B cell (primary cell): ENCODE measurements around the gene MT1X. TPM values are rescaled to one million over a fixed set of nuclear protein-coding genes. Genes with fewer than 3 reads are reported as not detected.

ENCODE experiments used
- ATAC-seq: fragments of 200-7000 bp; cut with Tn5 transposase; one replicate; pipeline ENCODE4 v1.10.0; 2021; ENCODE audit warnings: low read depth, mild to moderate bottlenecking, moderate number of reproducible peaks, moderate library complexity
- CTCF ChIA-PET: fragments of 350-600 bp; sonication (Branson Sonifier 250); formaldehyde crosslinking; loops from one replicate; lab custom pipeline; 2021; ENCODE audit warnings: antibody characterized with exemption, inconsistent platforms; lab: Charles Lee
- POLR2A ChIA-PET: fragments of 350-600 bp; sonication (Branson Sonifier 250); formaldehyde crosslinking; loops from one replicate; lab custom pipeline; 2021; ENCODE audit warnings: antibody characterized with exemption; lab: Charles Lee
- DNase-seq: peaks from one replicate; pipeline ENCODE4 v3.0.0; 2013
- H2AFZ ChIP-seq: 2 replicates; pipeline ENCODE4 v1.6.1; 2012; ENCODE audit warnings: mild to moderate bottlenecking, low read depth, low read length; ENCODE audit not compliant: insufficient read depth, poor library complexity, severe bottlenecking
- H3K27ac ChIP-seq, 2 donors: 1 replicate in 1 of 2; 2 replicates in 1 of 2; pipeline ENCODE4 v1.5.1; 2012 to 2013; ENCODE audit warnings: low read length in 2 of 2, mild to moderate bottlenecking in 2 of 2, moderate library complexity in 1 of 2
- H3K27me3 ChIP-seq, 4 experiments: fragments of 200-600 bp in 1 of 4; sonication (generic) in 1 of 4; replicated peaks in 1 of 4; 1 replicate in 2 of 4; 2 replicates in 2 of 4; pipeline versions ENCODE4 v1.6.1 to v1.7.0; 2013 to 2016; ENCODE audit warnings: low read length in 3 of 4, mild to moderate bottlenecking in 2 of 4, mixed read lengths in 1 of 4, moderate library complexity in 1 of 4; ENCODE audit not compliant: insufficient read depth in 4 of 4, control insufficient read depth in 3 of 4; ENCODE audit errors: control extremely low read depth in 1 of 4
- H3K36me3 ChIP-seq, 2 experiments: replicated peaks in 1 of 2; 1 replicate in 1 of 2; 2 replicates in 1 of 2; pipeline versions ENCODE4 v1.6.1 to v1.7.1; 2013; ENCODE audit warnings: low read length in 1 of 2; ENCODE audit not compliant: insufficient read depth in 2 of 2, control insufficient read depth in 1 of 2; ENCODE audit errors: control extremely low read depth in 1 of 2, extremely low read depth in 1 of 2
- H3K4me1 ChIP-seq, 2 donors: fragments of 200-600 bp in 1 of 2; sonication (generic) in 1 of 2; 1 replicate in 1 of 2; 2 replicates in 1 of 2; pipeline versions ENCODE4 v1.5.1 to v1.6.1; 2013 to 2017; ENCODE audit warnings: low read length in 2 of 2; ENCODE audit not compliant: control insufficient read depth in 2 of 2, insufficient read depth in 2 of 2
- H3K4me2 ChIP-seq: replicated peaks from 2 replicates; pipeline ENCODE3; 2012; ENCODE audit warnings: mild to moderate bottlenecking, low read depth, low read length; ENCODE audit not compliant: poor library complexity, severe bottlenecking
- H3K4me3 ChIP-seq, 5 experiments: fragments of 200-600 bp in 1 of 5; sonication (generic) in 1 of 5; 1 replicate in 3 of 5; 2 replicates in 2 of 5; pipeline versions ENCODE4 v1.5.1 to v1.7.0; 2011 to 2016; ENCODE audit warnings: low read length in 4 of 5, mild to moderate bottlenecking in 4 of 5, low read depth in 2 of 5, control low read depth in 1 of 5, moderate library complexity in 1 of 5; ENCODE audit not compliant: insufficient read depth in 1 of 5; ENCODE audit errors: control extremely low read depth in 1 of 5, extremely low read depth in 1 of 5
- H3K79me2 ChIP-seq: fragments of 200-600 bp; sonication (generic); one replicate; pipeline ENCODE4 v1.6.0; 2016; ENCODE audit warnings: low read length; ENCODE audit not compliant: control insufficient read depth, insufficient read depth
- H3K9ac ChIP-seq: fragments of 200-600 bp; sonication (generic); 2 replicates; pipeline ENCODE4 v1.6.1; 2017; ENCODE audit warnings: mild to moderate bottlenecking, low read length, moderate library complexity
- H3K9me3 ChIP-seq, 3 donors: one replicate each; pipeline versions ENCODE4 v1.6.1 to v1.7.1; 2013; ENCODE audit warnings: low read length in 2 of 3; ENCODE audit not compliant: control insufficient read depth in 2 of 3, insufficient read depth in 1 of 3; ENCODE audit errors: control extremely low read depth in 1 of 3
- H4K20me1 ChIP-seq: 2 replicates; pipeline ENCODE4 v1.6.0; 2012; ENCODE audit warnings: mild to moderate bottlenecking, low read length; ENCODE audit not compliant: insufficient read depth, control insufficient read depth, poor library complexity, severe bottlenecking
- H3K27ac Mint-ChIP-seq: one replicate; pipeline ENCODE4 v1.8.0; 2021; ENCODE audit warnings: mixed read lengths
- H3K27me3 Mint-ChIP-seq: one replicate; pipeline ENCODE4 v1.8.0; 2021; ENCODE audit warnings: mixed read lengths
- H3K4me1 Mint-ChIP-seq: one replicate; pipeline ENCODE4 v1.8.0; 2021; ENCODE audit warnings: mixed read lengths
- H3K4me3 Mint-ChIP-seq: one replicate; pipeline ENCODE4 v1.8.0; 2021; ENCODE audit warnings: mixed read lengths
- H3K9me3 Mint-ChIP-seq: one replicate; pipeline ENCODE4 v1.8.0; 2022; ENCODE audit warnings: mixed read lengths; ENCODE audit not compliant: insufficient read depth
- EZH2 ChIP-seq: IDR thresholded peaks from 2 replicates; pipeline ENCODE4 v1.6.1; 2012; ENCODE audit warnings: borderline replicate concordance, low read depth, mild to moderate bottlenecking, moderate library complexity, low read length; ENCODE audit not compliant: insufficient read depth, poor library complexity, severe bottlenecking
- WGBS: methylation state at CpG from one replicate; pipeline ENCODE4 v1.1.5; 2013; ENCODE audit warnings: missing lambda C conversion rate; ENCODE audit not compliant: insufficient coverage; 5-methylcytosine and 5-hydroxymethylcytosine counted together
- intact Hi-C: fragments of 100-400 bp; cut with micrococcal nuclease; formaldehyde crosslinking; loops from one replicate; pipeline ENCODE4 v1.10.0; 2022
- polyA plus RNA-seq: library from polyadenylated mRNA; depleted of rRNA; stranded (reverse); fragments of >200 nt; gene quantifications from 2 replicates; pipeline ENCODE4 v1.2.3, GENCODE V29; 2012
- total RNA-seq, 2 donors: library from RNA; stranded (reverse); fragments of 120-200 nt in 1 of 2; gene quantifications; 1 replicate in 1 of 2; 2 replicates in 1 of 2; pipeline versions ENCODE4 v1.2.3 to v1.2.4, GENCODE V29; 2013 to 2022
- TF ChIP-seq, protein P1 (sequence below): fragments of 200-600 bp; IDR thresholded peaks from one replicate; pipeline ENCODE4 v1.8.0; 2022; ENCODE audit warnings: antibody characterized with exemption, mild to moderate bottlenecking

MT1X gene
- total and polyA plus RNA-seq, 2 donors (not counting 1 experiment from before 2014, with no cell fraction given): 9.1 to 17.2 TPM

DNA sequence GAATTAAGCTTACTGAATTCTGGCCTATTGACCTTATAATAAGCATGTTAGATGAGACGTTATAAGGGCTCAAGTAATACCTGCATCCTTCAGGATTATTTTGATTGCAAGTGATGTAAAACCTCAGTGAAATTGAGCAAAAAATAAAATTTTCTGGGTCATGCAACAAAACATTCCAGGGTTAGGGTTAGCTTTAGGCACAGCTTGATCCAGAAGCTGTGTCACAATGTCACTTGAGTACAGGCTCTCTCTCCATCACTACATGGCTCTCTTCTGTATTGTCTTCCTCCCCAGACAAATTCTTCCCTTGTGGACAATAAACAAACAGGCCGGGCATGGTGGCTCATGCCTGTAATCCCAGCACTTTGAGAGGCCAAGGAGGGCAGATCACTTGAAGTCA, 44.0 kb downstream of the MT1X start:
- Histone ChIP-seq H3K27ac (no peak overlapping the region), H3K4me3 (no peak overlapping the region), H3K9me3 (no peaks in the 10 kb centered on the region), H3K79me2 (peaks cover 27% of the 10 kb centered on the region), H3K4me1 (peaks cover 15 to 19% of the 10 kb centered on the region in 2 donors), H3K9ac (no peak overlapping the region), H3K4me2 (no peak overlapping the region), H2AFZ (no peak overlapping the region), H3K27me3 (no peaks in the 10 kb centered on the region), H4K20me1 (peaks cover 6% of the 10 kb centered on the region), H3K36me3 (no peaks in the 10 kb centered on the region)
- Mint-ChIP-seq H3K4me1 (peaks cover 24% of the 10 kb centered on the region), H3K27me3 (peaks cover 7% of the 10 kb centered on the region), H3K9me3 (no peaks in the 10 kb centered on the region), H3K27ac (no peak overlapping the region), H3K4me3 (no peak overlapping the region)
- POLR2A ChIA-PET: interaction anchor here (0.6 kb wide), 1 partner anchor 460 kb away, joined by 3 read pairs; the partner anchor contains the start of genes PSME3IP1 and RSPRY1
- intact Hi-C loops: no loop called here
- DNase-seq (no peak), ATAC-seq (no peak)
- TF ChIP-seq, protein P1, sequence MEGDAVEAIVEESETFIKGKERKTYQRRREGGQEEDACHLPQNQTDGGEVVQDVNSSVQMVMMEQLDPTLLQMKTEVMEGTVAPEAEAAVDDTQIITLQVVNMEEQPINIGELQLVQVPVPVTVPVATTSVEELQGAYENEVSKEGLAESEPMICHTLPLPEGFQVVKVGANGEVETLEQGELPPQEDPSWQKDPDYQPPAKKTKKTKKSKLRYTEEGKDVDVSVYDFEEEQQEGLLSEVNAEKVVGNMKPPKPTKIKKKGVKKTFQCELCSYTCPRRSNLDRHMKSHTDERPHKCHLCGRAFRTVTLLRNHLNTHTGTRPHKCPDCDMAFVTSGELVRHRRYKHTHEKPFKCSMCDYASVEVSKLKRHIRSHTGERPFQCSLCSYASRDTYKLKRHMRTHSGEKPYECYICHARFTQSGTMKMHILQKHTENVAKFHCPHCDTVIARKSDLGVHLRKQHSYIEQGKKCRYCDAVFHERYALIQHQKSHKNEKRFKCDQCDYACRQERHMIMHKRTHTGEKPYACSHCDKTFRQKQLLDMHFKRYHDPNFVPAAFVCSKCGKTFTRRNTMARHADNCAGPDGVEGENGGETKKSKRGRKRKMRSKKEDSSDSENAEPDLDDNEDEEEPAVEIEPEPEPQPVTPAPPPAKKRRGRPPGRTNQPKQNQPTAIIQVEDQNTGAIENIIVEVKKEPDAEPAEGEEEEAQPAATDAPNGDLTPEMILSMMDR: no peak
- no peak for TF ChIP-seq EZH2
- WGBS: 100% methylated on average over 1 of the region's 2 CpGs
- CTCF ChIA-PET: no interaction called here

DNA sequence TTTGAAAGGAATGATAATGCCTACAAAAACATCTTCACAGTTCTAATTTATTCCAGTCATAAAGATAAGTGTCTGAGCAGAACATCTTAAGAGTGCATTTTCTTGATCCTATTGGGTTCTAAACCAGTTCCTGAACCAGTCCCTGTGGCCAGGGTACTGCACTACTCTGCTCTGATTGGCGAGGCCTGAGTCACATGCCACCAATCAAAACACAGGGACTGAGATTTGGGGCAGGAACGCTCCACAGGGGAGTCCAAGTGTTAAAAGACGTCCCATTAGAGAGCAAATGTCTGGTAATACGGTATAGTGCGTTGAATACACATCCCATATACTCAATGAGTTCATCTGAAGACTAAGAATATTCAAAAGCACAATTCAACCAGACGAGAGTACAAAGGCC, 44.7 kb downstream of the MT1X start:
- Mint-ChIP-seq H3K4me3 (no peak overlapping the region), H3K27ac (no peak overlapping the region), H3K4me1 (peaks cover 25% of the 10 kb centered on the region), H3K27me3 (peaks cover 7% of the 10 kb centered on the region), H3K9me3 (no peaks in the 10 kb centered on the region)
- no peak overlapping the region for H3K4me2 ChIP-seq
- 73% methylated on average over 2 of the region's 6 CpGs for WGBS
- H2AFZ ChIP-seq: no peak overlapping the region
- peaks cover 6% of the 10 kb centered on the region for H4K20me1 ChIP-seq
- peaks cover 16 to 22% of the 10 kb centered on the region in 2 donors for H3K4me1 ChIP-seq
- no peaks in the 10 kb centered on the region for H3K27me3 ChIP-seq
- H3K27ac ChIP-seq: no peak overlapping the region
- no peaks in the 10 kb centered on the region for H3K36me3 ChIP-seq
- ChIA-PET POLR2A (interaction anchor here (0.6 kb wide), 1 partner anchor 459 kb away, joined by 3 read pairs; the partner anchor contains the start of genes PSME3IP1 and RSPRY1), CTCF (no interaction called here)
- H3K79me2 ChIP-seq: peaks cover 34% of the 10 kb centered on the region
- intact Hi-C loops: no loop called here
- no peak overlapping the region for H3K4me3 ChIP-seq
- TF ChIP-seq, protein P1: no peak
- no peak for TF ChIP-seq EZH2
- ATAC-seq (no peak), DNase-seq (no peak)
- H3K9ac ChIP-seq: no peak overlapping the region
- H3K9me3 ChIP-seq: no peaks in the 10 kb centered on the region
